ENCODE data around the gene NR1D1. TPM values are rescaled to one million over a fixed set of nuclear protein-coding genes. Genes with fewer than 3 reads are reported as not detected.
"Not testable (repeated sequence)": the region's sequence is repeated elsewhere in the genome, so short reads cannot be mapped to it uniquely, and the experiment has no call there.

NR1D1 gene
- 3.6 and 3.7 TPM in 2 replicates for total RNA-seq

- TF ChIP-seq CTCF (IDR thresholded peaks at IDR 0.05; ENCODE audit: insufficient read depth, low read length, poor library complexity, severe bottlenecking) = no peak
- Histone ChIP-seq H3K27me3 (ENCODE audit: control insufficient read depth, insufficient read depth, low read length) (no peaks in the 10 kb centered on the region), H3K4me3 (ENCODE audit: low read depth, low read length) (peak within 1 kb of the TSS; percentile 72), H3K36me3 (ENCODE audit: control insufficient read depth, insufficient read depth, low read length) (peaks cover 4% of the 10 kb centered on the region)
- DNase-seq (ENCODE audit: low read depth) = no peak
Measured at GRCh38 chr17:40100419-40100668, at the start of gene NR1D1. Gene NR1D1, minus strand, starts transcription at chr17:40100589. Its CDS starts 495 bp downstream, at chr17:40100094.

- TF ChIP-seq CTCF (IDR thresholded peaks at IDR 0.05; ENCODE audit: insufficient read depth, low read length, poor library complexity, severe bottlenecking) = no peak
- Histone ChIP-seq H3K4me3 (ENCODE audit: low read depth, low read length) (no peak overlapping the region), H3K27me3 (ENCODE audit: control insufficient read depth, insufficient read depth, low read length) (no peaks in the 10 kb centered on the region), H3K36me3 (ENCODE audit: control insufficient read depth, insufficient read depth, low read length) (peaks cover 1% of the 10 kb centered on the region)
- no peak for DNase-seq (ENCODE audit: low read depth)
Measured at GRCh38 chr17:40148527-40148926, 48.1 kb upstream of the NR1D1 start.

- Histone ChIP-seq H3K36me3 (ENCODE audit: control insufficient read depth, insufficient read depth, low read length) (peaks cover 1% of the 10 kb centered on the region), H3K27me3 (ENCODE audit: control insufficient read depth, insufficient read depth, low read length) (no peaks in the 10 kb centered on the region), H3K4me3 (ENCODE audit: low read depth, low read length) (no peak overlapping the region)
- DNase-seq (ENCODE audit: low read depth) = no peak
- TF ChIP-seq CTCF (IDR thresholded peaks at IDR 0.05; ENCODE audit: insufficient read depth, low read length, poor library complexity, severe bottlenecking) = no peak
Measured at GRCh38 chr17:40145476-40145875, 45.1 kb upstream of the NR1D1 start.

- not testable (repeated sequence) for H3K27me3 ChIP-seq (ENCODE audit: control insufficient read depth, insufficient read depth, low read length); H3K36me3 ChIP-seq (ENCODE audit: control insufficient read depth, insufficient read depth, low read length); DNase-seq (ENCODE audit: low read depth); H3K4me3 ChIP-seq (ENCODE audit: low read depth, low read length)
Measured at GRCh38 chr17:40143166-40143565, 42.8 kb upstream of the NR1D1 start.

- no peaks in the 10 kb centered on the region for H3K36me3 ChIP-seq (ENCODE audit: control insufficient read depth, insufficient read depth, low read length)
- no peak for TF ChIP-seq CTCF (IDR thresholded peaks at IDR 0.05; ENCODE audit: insufficient read depth, low read length, poor library complexity, severe bottlenecking)
- no peak for DNase-seq (ENCODE audit: low read depth)
Measured at GRCh38 chr17:40139566-40140058, 39.2 kb upstream of the NR1D1 start.

GRCh38 chr17:40135817-40136216 is 35.4 kb upstream of the NR1D1 start:
- Histone ChIP-seq H3K36me3 (ENCODE audit: control insufficient read depth, insufficient read depth, low read length) (peaks cover 6% of the 10 kb centered on the region), H3K4me3 (ENCODE audit: low read depth, low read length) (no peak overlapping the region), H3K27me3 (ENCODE audit: control insufficient read depth, insufficient read depth, low read length) (no peaks in the 10 kb centered on the region)
- DNase-seq (ENCODE audit: low read depth) = no peak
- no peak for TF ChIP-seq CTCF (IDR thresholded peaks at IDR 0.05; ENCODE audit: insufficient read depth, low read length, poor library complexity, severe bottlenecking)

More at GRCh38 chr17:40139566-40140058, 39.2 kb upstream of the NR1D1 start:
- Histone ChIP-seq H3K4me3 (ENCODE audit: low read depth, low read length) (peak overlapping the region; percentile 56), H3K27me3 (ENCODE audit: control insufficient read depth, insufficient read depth, low read length) (no peaks in the 10 kb centered on the region)

Data from kidney epithelial cell (primary cell).